GM18517 (cell line): Measurements from ENCODE around the gene MIP.
"Not testable (repeated sequence)": the region's sequence is repeated elsewhere in the genome, so short reads cannot be mapped to it uniquely, and the experiment has no call there.

Experiments
- ATAC-seq: cut with Tn5 transposase; IDR thresholded peaks from one replicate; pipeline ENCODE4 v1.9.1; 2021; ENCODE audit warnings: mild to moderate bottlenecking, moderate library complexity; ENCODE audit not compliant: unreplicated experiment

The MIP gene

GRCh38 chr12:56411781-56412639 lies 42.4 kb downstream of the MIP start:
- no peak for ATAC-seq

DNA sequence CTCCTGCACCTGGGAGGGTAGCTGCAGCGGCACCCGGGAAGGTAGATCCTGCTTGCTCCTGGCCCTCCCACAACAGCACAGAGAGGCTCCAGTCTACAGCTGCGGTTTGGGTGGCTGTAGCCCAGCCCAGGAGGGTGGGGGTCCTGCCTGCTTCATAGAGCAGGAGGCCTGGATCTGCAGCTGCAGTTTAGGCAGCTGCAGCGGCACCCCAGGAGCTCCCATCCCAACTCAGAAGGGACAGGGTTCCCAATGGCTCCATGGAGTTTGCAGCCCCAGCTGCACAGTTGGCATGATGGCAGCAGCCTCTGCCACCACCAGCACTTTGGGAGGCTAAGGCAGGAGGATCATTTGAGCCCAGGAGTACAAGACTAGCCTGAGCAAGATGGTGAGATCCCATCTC lies 43.7 kb downstream of the MIP start:
- ATAC-seq = no peak

GRCh38 chr12:56408799-56409417 lies 45.5 kb downstream of the MIP start:
- ATAC-seq = no peak

DNA sequence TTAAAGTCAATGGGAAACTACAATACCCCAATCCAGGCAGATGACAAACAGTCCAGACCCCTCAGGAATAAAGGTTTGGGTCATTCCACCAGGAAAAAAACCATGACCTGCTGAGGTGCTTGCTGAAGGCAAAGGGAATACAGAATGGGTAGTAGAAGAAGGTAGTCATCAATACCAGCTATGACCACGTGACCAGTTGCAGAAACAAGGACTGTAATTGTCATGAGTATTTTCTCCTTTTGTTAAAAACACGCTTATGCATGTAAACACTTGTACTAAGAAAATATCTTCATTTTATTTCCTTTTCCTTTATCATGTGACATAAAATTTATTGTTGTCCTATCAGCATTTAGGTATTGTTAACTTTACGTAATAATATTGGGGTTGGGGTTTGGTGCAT lies 50.2 kb downstream of the MIP start:
- not testable (repeated sequence) for ATAC-seq

DNA sequence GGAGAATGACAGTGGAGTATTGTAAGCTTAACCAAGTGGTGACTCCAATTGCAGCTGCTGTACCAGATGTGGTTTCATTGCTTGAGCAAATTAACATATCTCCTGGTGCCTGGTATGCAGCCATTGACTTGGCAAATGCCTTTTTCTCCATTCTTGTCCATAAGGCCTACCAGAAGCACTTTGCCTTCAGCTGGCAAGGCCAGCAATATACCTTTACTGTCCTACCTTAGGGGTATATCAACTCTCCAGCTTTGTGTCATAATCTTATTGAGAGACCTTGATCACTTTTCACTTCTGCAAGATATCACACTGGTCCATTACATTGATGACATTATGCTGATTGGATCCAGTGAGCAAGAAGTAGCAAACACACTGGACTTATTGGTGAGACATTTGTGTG lies 52.8 kb downstream of the MIP start:
- ATAC-seq = not testable (repeated sequence)

- not testable (repeated sequence) for ATAC-seq
Observed at GRCh38 chr12:56401125-56401524, 53.3 kb downstream of the MIP start.
